Measurements from ENCODE around the gene NEXMIF.
A peak's percentile ranks its signal among the peaks of the same experiment; 100 is the strongest.
"Not testable (repeated sequence)": the region's sequence is repeated elsewhere in the genome, so short reads cannot be mapped to it uniquely, and the experiment has no call there.

NEXMIF gene

GRCh38 chrX:74925225-74926088 lies at the start of gene NEXMIF:
NEXMIF (minus strand) TSS chrX:74925452.
- peak within 1 kb of the TSS; percentile 61 for H3K4me3 ChIP-seq (ENCODE audit: low read depth, low read length)
- peaks cover 44% of the 10 kb centered on the region for H3K27me3 ChIP-seq (ENCODE audit: control insufficient read depth, insufficient read depth, low read length)
- no peaks in the 10 kb centered on the region for H3K4me1 ChIP-seq (ENCODE audit: control insufficient read depth, insufficient read depth, low read length)
- H3K9me3 ChIP-seq (ENCODE audit: control insufficient read depth, insufficient read depth, low read length), result peaks cover 44% of the 10 kb centered on the region
- H3K9ac ChIP-seq (ENCODE audit: low read depth, low read length), result no peak within 1 kb of the TSS
- no peak within 1 kb of the TSS for H3K27ac ChIP-seq (ENCODE audit: low read depth, low read length)
- no peaks in the 10 kb centered on the region for H3K36me3 ChIP-seq (ENCODE audit: control insufficient read depth, insufficient read depth, low read length)

DNA sequence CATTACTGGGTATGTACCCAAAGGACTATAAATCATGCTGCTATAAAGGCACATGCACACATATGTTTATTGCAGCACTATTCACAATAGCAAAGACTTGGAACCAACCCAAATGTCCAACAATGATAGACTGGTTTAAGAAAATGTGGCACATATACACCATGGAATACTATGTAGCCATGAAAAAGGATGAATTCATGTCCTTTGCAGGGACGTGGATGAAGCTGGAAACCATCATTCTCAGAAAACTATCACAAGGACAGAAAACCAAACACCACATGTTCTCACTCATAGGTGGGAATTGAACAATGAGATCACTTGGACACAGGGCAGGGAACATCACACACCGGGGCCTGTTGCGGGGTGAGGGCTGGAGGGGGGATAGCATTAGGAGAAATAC lies 36.7 kb upstream of the NEXMIF start:
- H3K27ac ChIP-seq (ENCODE audit: low read depth, low read length); H3K4me3 ChIP-seq (ENCODE audit: low read depth, low read length); H3K27me3 ChIP-seq (ENCODE audit: control insufficient read depth, insufficient read depth, low read length); H3K36me3 ChIP-seq (ENCODE audit: control insufficient read depth, insufficient read depth, low read length); H3K4me1 ChIP-seq (ENCODE audit: control insufficient read depth, insufficient read depth, low read length); H3K9ac ChIP-seq (ENCODE audit: low read depth, low read length): not testable (repeated sequence)
- H3K9me3 ChIP-seq (ENCODE audit: control insufficient read depth, insufficient read depth, low read length), result peaks cover 35% of the 10 kb centered on the region

DNA sequence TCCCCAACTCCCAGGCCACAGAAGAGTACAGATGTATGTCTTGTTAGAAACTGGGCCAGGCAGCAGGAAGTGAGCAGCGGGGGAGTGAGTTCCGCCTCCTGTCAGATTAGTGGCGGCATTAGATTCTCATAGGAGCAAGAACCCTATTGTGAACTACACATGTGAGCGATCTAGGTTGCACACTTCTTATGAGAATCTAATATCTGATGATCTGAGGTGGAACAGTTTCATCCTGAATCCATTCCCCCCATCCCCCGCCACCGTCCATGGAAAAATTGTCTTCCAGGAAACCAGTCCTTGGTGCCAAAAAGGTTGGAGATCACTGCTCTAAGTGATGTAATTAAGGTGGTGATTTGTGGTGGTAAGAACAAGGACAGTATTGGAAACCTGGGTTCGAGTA lies 24.5 kb upstream of the NEXMIF start:
- no peak overlapping the region for H3K4me3 ChIP-seq (ENCODE audit: low read depth, low read length)
- H3K36me3 ChIP-seq (ENCODE audit: control insufficient read depth, insufficient read depth, low read length), result no peaks in the 10 kb centered on the region
- H3K27ac ChIP-seq (ENCODE audit: low read depth, low read length), result no peak overlapping the region
- H3K9ac ChIP-seq (ENCODE audit: low read depth, low read length), result no peak overlapping the region
- no peaks in the 10 kb centered on the region for H3K27me3 ChIP-seq (ENCODE audit: control insufficient read depth, insufficient read depth, low read length)
- H3K4me1 ChIP-seq (ENCODE audit: control insufficient read depth, insufficient read depth, low read length), result no peaks in the 10 kb centered on the region
- H3K9me3 ChIP-seq (ENCODE audit: control insufficient read depth, insufficient read depth, low read length), result peaks cover 32% of the 10 kb centered on the region

DNA sequence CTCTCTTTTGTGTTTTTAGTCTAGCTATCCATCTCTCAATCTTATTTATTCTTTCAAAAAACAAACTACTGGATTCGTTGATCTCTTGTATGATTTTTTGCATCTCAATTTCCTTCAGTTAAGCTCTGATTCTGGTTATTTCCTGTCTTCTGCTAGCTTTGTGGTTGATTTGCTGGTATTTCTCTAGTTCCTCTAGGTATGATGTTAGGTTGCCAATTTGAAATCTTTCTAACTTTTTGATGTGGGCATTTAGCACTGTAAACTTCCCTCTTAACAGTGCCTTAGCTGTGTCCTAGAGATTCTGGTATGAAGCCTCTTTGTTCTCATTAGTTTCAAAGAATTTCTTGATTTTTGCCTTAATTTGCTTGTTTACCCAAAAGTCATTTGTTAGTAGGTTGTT lies 15.2 kb upstream of the NEXMIF start:
- H3K27me3 ChIP-seq (ENCODE audit: control insufficient read depth, insufficient read depth, low read length), result no peaks in the 10 kb centered on the region
- H3K9ac ChIP-seq (ENCODE audit: low read depth, low read length), result no peak overlapping the region
- peaks cover 58% of the 10 kb centered on the region for H3K9me3 ChIP-seq (ENCODE audit: control insufficient read depth, insufficient read depth, low read length)
- no peak overlapping the region for H3K27ac ChIP-seq (ENCODE audit: low read depth, low read length)
- no peaks in the 10 kb centered on the region for H3K4me1 ChIP-seq (ENCODE audit: control insufficient read depth, insufficient read depth, low read length)
- H3K4me3 ChIP-seq (ENCODE audit: low read depth, low read length), result no peak overlapping the region
- H3K36me3 ChIP-seq (ENCODE audit: control insufficient read depth, insufficient read depth, low read length), result no peaks in the 10 kb centered on the region

- Histone ChIP-seq H3K9me3 (ENCODE audit: control insufficient read depth, insufficient read depth, low read length) (peaks cover 33% of the 10 kb centered on the region), H3K4me3 (ENCODE audit: low read depth, low read length) (no peak overlapping the region), H3K27ac (ENCODE audit: low read depth, low read length) (no peak overlapping the region), H3K27me3 (ENCODE audit: control insufficient read depth, insufficient read depth, low read length) (peaks cover 5% of the 10 kb centered on the region), H3K4me1 (ENCODE audit: control insufficient read depth, insufficient read depth, low read length) (no peaks in the 10 kb centered on the region), H3K9ac (ENCODE audit: low read depth, low read length) (no peak overlapping the region), H3K36me3 (ENCODE audit: control insufficient read depth, insufficient read depth, low read length) (no peaks in the 10 kb centered on the region)
Observed at GRCh38 chrX:74931214-74931613, 6.0 kb upstream of the NEXMIF start.

GRCh38 chrX:74924449-74925224 lies 615 bp downstream of the NEXMIF start:
- Histone ChIP-seq H3K27ac (ENCODE audit: low read depth, low read length) (no peak overlapping the region), H3K4me3 (ENCODE audit: low read depth, low read length) (peak overlapping the region; percentile 61), H3K9ac (ENCODE audit: low read depth, low read length) (no peak overlapping the region), H3K27me3 (ENCODE audit: control insufficient read depth, insufficient read depth, low read length) (peaks cover 44% of the 10 kb centered on the region), H3K9me3 (ENCODE audit: control insufficient read depth, insufficient read depth, low read length) (peaks cover 41% of the 10 kb centered on the region), H3K36me3 (ENCODE audit: control insufficient read depth, insufficient read depth, low read length) (no peaks in the 10 kb centered on the region), H3K4me1 (ENCODE audit: control insufficient read depth, insufficient read depth, low read length) (no peaks in the 10 kb centered on the region)

DNA sequence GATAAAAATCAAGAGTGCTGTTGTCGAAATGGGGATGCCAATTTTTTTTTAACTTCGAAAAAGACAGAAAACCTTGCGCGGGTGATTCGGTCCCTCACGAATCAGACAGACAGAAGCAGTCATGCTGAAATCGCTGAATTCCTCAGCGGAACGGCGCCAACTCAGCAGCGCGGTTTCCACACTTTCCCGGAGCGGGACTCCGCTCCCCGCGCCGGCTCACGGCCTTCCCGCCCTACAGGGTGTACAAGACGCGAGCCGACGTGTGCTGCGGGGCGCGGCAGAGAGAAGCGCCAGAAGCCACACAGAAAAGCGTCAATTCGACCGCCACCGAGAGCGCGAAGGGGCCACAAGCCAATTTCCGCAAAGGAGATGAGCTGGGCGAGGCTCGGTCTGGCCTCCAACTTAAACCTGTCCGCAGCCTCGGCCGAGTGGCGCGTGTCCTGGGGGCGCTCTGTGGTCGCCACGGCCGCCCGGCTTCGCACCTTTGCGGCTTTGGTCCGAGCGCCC lies 1.3 kb downstream of the NEXMIF start:
- Histone ChIP-seq H3K27me3 (ENCODE audit: control insufficient read depth, insufficient read depth, low read length) (peaks cover 44% of the 10 kb centered on the region), H3K4me3 (ENCODE audit: low read depth, low read length) (peak overlapping the region; percentile 61), H3K9ac (ENCODE audit: low read depth, low read length) (no peak overlapping the region), H3K27ac (ENCODE audit: low read depth, low read length) (no peak overlapping the region), H3K4me1 (ENCODE audit: control insufficient read depth, insufficient read depth, low read length) (no peaks in the 10 kb centered on the region), H3K36me3 (ENCODE audit: control insufficient read depth, insufficient read depth, low read length) (no peaks in the 10 kb centered on the region), H3K9me3 (ENCODE audit: control insufficient read depth, insufficient read depth, low read length) (peaks cover 37% of the 10 kb centered on the region)

GRCh38 chrX:74922922-74923543 lies 2.2 kb downstream of the NEXMIF start:
- H3K9me3 ChIP-seq (ENCODE audit: control insufficient read depth, insufficient read depth, low read length), result peaks cover 41% of the 10 kb centered on the region
- no peaks in the 10 kb centered on the region for H3K4me1 ChIP-seq (ENCODE audit: control insufficient read depth, insufficient read depth, low read length)
- peaks cover 44% of the 10 kb centered on the region for H3K27me3 ChIP-seq (ENCODE audit: control insufficient read depth, insufficient read depth, low read length)
- no peak overlapping the region for H3K9ac ChIP-seq (ENCODE audit: low read depth, low read length)
- no peak overlapping the region for H3K27ac ChIP-seq (ENCODE audit: low read depth, low read length)
- H3K36me3 ChIP-seq (ENCODE audit: control insufficient read depth, insufficient read depth, low read length), result no peaks in the 10 kb centered on the region
- no peak overlapping the region for H3K4me3 ChIP-seq (ENCODE audit: low read depth, low read length)

- Histone ChIP-seq H3K4me1 (ENCODE audit: control insufficient read depth, insufficient read depth, low read length) (no peaks in the 10 kb centered on the region), H3K9ac (ENCODE audit: low read depth, low read length) (no peak overlapping the region), H3K9me3 (ENCODE audit: control insufficient read depth, insufficient read depth, low read length) (peaks cover 49% of the 10 kb centered on the region), H3K27me3 (ENCODE audit: control insufficient read depth, insufficient read depth, low read length) (no peaks in the 10 kb centered on the region), H3K36me3 (ENCODE audit: control insufficient read depth, insufficient read depth, low read length) (no peaks in the 10 kb centered on the region), H3K4me3 (ENCODE audit: low read depth, low read length) (no peak overlapping the region), H3K27ac (ENCODE audit: low read depth, low read length) (no peak overlapping the region)
Observed at GRCh38 chrX:74911494-74911893, 13.8 kb downstream of the NEXMIF start.

- no peaks in the 10 kb centered on the region for H3K4me1 ChIP-seq (ENCODE audit: control insufficient read depth, insufficient read depth, low read length)
- peaks cover 39% of the 10 kb centered on the region for H3K9me3 ChIP-seq (ENCODE audit: control insufficient read depth, insufficient read depth, low read length)
- no peaks in the 10 kb centered on the region for H3K36me3 ChIP-seq (ENCODE audit: control insufficient read depth, insufficient read depth, low read length)
- no peak overlapping the region for H3K9ac ChIP-seq (ENCODE audit: low read depth, low read length)
- no peaks in the 10 kb centered on the region for H3K27me3 ChIP-seq (ENCODE audit: control insufficient read depth, insufficient read depth, low read length)
- no peak overlapping the region for H3K4me3 ChIP-seq (ENCODE audit: low read depth, low read length)
- H3K27ac ChIP-seq (ENCODE audit: low read depth, low read length), result no peak overlapping the region
Observed at GRCh38 chrX:74906417-74906816, 18.8 kb downstream of the NEXMIF start.

All from HUES48 (cell line).